Aorta (tissue), 5 donors: Measurements from ENCODE around the gene PTGIS. TPM values are rescaled to one million over a fixed set of nuclear protein-coding genes. Genes with fewer than 3 reads are reported as not detected.

Experiments
- ATAC-seq: fragments of 200-7000 bp; cut with Tn5 transposase; one replicate; pipeline ENCODE4 v1.9.1; 2022; ENCODE audit warnings: moderate library complexity; ENCODE audit not compliant: low FRiP score
- DNase-seq, 2 donors: peaks; one replicate each; pipeline ENCODE4 v3.0.0-alpha.2; 2020
- H3K27ac ChIP-seq, 2 donors: one replicate each; pipeline ENCODE4 v1.5.1; 2013; ENCODE audit warnings: low read length in 2 of 2, mild to moderate bottlenecking in 2 of 2, moderate library complexity in 2 of 2, control low read depth in 1 of 2, inconsistent platforms in 1 of 2, low read depth in 1 of 2
- H3K27me3 ChIP-seq, 2 donors: one replicate each; pipeline ENCODE4 v1.6.1; 2013; ENCODE audit warnings: control low read depth in 1 of 2, low read length in 1 of 2, mild to moderate bottlenecking in 1 of 2, moderate library complexity in 1 of 2; ENCODE audit not compliant: insufficient read depth in 2 of 2, control insufficient read depth in 1 of 2
- H3K36me3 ChIP-seq, 2 donors: one replicate each; pipeline ENCODE4 v1.6.1; 2013; ENCODE audit warnings: control low read depth in 1 of 2, low read length in 1 of 2, mild to moderate bottlenecking in 1 of 2; ENCODE audit not compliant: insufficient read depth in 2 of 2, control insufficient read depth in 1 of 2
- H3K4me1 ChIP-seq, 2 donors: one replicate each; pipeline ENCODE4 v1.6.1; 2013; ENCODE audit warnings: low read length in 2 of 2, control low read depth in 1 of 2, mild to moderate bottlenecking in 1 of 2, moderate library complexity in 1 of 2; ENCODE audit not compliant: insufficient read depth in 2 of 2, control insufficient read depth in 1 of 2
- H3K4me3 ChIP-seq, 2 donors: one replicate each; pipeline ENCODE4 v1.5.1; 2013; ENCODE audit warnings: low read length in 2 of 2, control low read depth in 1 of 2, mild to moderate bottlenecking in 1 of 2
- H3K9me3 ChIP-seq: one replicate; pipeline ENCODE4 v1.6.1; 2013; ENCODE audit warnings: mild to moderate bottlenecking, low read length; ENCODE audit not compliant: control insufficient read depth
- WGBS, 2 donors: extraction: QIAGEN DNeasy Blood & Tissue Kit; methylation state at CpG; one replicate each; pipeline ENCODE4 v1.1.7; 2013; 5-methylcytosine and 5-hydroxymethylcytosine counted together
- intact Hi-C, 2 donors: fragments of 100-400 bp; cut with DNase I; formaldehyde crosslinking; loops; one replicate each; pipeline versions ENCODE4 v1.14.2 to v1.15.0; 2022
- polyA plus RNA-seq, 2 donors: library from polyadenylated mRNA; stranded (reverse); fragments of 200-250 nt; gene quantifications; one replicate each; pipeline ENCODE4 v1.2.3, GENCODE V29; 2013
- total RNA-seq, 2 donors: library from RNA; stranded (reverse); fragmentation: NEBNext Ultra II Directional; extraction: Animal tissue kit (Norgen Biotek cat#: 25700); gene quantifications; one replicate each; pipeline ENCODE4 v1.2.1, GENCODE V29; 2021
- donor health status: healthy with polysubstance abuse.
- donor health status: Bipolar disorder and iron deficiency.
- donor health status: DM: no; HTN: no; CAD: no.
- donor health status: DM: no; HTN: no; CAD: no.
- donor health status: DM: yes; HTN: yes; CAD: no.

Gene PTGIS
- total and polyA plus RNA-seq, 4 donors: 53.6 to 637 (median 233) TPM

DNA sequence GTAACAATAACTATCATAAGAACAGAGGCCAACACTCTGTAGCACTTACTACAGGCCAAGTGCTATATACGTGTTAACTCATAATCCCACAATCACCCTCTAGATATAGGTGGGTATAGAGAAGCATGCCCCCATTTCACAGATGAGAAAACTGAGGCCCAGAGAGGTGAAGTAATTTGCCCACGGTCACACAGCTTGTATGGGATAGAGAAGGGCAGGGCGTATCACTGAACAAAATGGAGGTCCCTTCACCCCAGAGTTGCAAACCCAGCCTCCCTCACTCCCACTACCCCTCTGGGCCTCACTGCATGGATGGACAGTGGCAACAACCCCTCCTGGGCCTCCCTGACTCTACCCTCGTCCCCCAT, 31.8 kb upstream of the PTGIS start:
- WGBS, 2 donors: 96 to 98% methylated on average over 4 of the region's 4 CpGs
- Histone ChIP-seq H3K27me3 (no peaks in the 10 kb centered on the region), H3K9me3 (no peaks in the 10 kb centered on the region), H3K4me1 (peaks cover 0 to 2% of the 10 kb centered on the region in 2 donors), H3K4me3 (no peak overlapping the region), H3K27ac (no peak overlapping the region), H3K36me3 (no peaks in the 10 kb centered on the region)
- intact Hi-C loops: no loop called here
- ATAC-seq (no peak), DNase-seq (no peak)

DNA sequence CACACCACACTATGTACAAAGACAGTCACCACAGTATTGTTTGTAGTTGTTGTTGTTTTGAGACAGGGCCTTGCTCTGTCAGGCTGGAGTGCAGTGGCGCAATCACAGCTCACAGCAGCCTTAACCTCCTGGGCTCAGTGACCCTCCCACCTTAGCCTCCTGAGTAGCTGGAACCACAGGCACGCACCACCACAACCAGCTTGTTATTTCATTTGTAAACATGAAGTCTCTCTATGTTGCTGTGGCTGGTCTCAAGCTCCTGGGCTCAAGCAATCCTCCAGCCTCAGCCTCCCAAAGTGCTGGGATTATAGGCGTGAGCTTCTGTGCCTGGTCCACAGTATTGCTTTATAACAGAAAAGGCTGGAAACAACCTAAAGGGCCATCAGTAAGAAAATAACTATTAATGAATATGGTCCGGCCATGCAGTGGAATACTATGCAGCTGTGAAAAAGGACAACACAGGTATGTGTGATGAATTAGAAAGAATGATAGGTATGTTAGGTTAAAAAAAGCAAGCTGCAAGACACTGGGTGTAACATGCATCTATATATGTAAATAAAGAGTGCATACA, 30.0 kb upstream of the PTGIS start:
- WGBS, 2 donors: 97 to 98% methylated on average over 4 of the region's 4 CpGs
- H3K9me3 ChIP-seq: no peaks in the 10 kb centered on the region
- H3K27ac ChIP-seq: no peak overlapping the region
- no peaks in the 10 kb centered on the region for H3K36me3 ChIP-seq
- H3K4me3 ChIP-seq: no peak overlapping the region
- no peaks in the 10 kb centered on the region for H3K27me3 ChIP-seq
- DNase-seq (no peak), ATAC-seq (no peak)
- no peaks in the 10 kb centered on the region for H3K4me1 ChIP-seq
- intact Hi-C loops: no loop called here

DNA sequence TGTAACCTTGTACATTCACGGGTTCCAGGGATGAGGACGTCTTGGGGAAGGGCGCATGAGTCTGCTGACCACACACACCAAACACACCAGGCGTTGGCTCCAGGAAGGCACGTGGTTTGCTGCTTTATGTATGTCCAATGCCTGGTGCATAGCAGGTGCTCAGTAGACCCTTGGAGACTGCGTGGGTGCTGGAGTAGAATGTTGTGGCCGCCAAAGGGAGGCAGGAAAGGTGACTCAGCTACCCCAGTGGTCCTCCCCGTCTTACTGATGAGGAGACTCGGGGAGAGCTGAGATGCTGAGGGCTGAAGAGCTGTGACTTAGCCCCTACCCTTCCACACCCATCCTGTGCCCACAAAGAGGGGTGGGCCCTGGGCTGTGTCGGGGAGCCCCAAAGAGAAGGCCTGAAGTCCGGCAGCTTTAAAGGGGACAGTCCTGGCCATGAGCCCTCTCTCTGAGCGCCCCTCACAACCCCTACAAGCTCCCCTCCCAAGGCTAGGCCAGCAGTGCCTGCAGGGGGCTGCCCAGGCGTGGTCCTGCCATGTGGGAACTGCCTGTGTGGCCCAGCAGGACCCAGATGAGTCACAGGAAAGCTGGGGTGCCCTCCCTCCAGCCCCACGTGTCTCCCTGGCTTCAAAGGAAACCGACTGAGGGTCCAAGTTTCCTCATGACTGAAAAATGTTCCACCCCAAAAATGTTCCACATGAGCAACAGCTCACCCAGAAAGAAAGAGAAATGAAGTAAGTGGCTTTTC, 28.0 kb upstream of the PTGIS start:
- Histone ChIP-seq H3K27ac (peak overlapping the region in 1 of 2 donors; percentile 70), H3K4me3 (no peak overlapping the region), H3K36me3 (no peaks in the 10 kb centered on the region), H3K4me1 (no peaks in the 10 kb centered on the region), H3K9me3 (no peaks in the 10 kb centered on the region), H3K27me3 (no peaks in the 10 kb centered on the region)
- intact Hi-C loops: no loop called here
- DNase-seq: peak; percentile 74 to 75
- ATAC-seq: peak; percentile 61
- 58 to 66% methylated on average over 14 to 15 of the region's 15 CpGs for WGBS, 2 donors

DNA sequence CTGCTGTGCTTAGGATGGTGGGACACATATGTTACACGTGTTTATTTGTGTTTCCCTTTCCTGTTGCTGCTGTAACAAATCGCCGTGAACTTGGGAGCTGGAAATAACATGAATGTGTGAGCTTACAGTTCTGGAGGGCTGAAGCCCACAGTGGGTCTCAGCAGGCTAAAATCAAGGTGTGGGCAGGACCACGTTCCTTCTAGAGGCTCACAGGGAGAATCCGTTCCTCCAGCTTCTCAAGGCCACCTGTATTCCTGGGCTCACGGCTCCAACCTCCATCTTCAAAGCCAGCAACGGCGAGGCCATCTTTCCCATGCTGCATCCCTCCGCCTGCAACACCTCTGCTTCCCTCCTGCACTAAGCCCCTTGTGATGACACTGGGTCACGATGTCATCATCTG, 27.4 kb upstream of the PTGIS start:
- Histone ChIP-seq H3K27me3 (no peaks in the 10 kb centered on the region), H3K9me3 (no peaks in the 10 kb centered on the region), H3K27ac (peak overlapping the region in 1 of 2 donors; percentile 70), H3K4me3 (no peak overlapping the region), H3K36me3 (no peaks in the 10 kb centered on the region), H3K4me1 (no peaks in the 10 kb centered on the region)
- DNase-seq: no peak
- 93% methylated on average over 10 of the region's 10 CpGs for WGBS, 2 donors
- ATAC-seq: no peak
- intact Hi-C loops: no loop called here

DNA sequence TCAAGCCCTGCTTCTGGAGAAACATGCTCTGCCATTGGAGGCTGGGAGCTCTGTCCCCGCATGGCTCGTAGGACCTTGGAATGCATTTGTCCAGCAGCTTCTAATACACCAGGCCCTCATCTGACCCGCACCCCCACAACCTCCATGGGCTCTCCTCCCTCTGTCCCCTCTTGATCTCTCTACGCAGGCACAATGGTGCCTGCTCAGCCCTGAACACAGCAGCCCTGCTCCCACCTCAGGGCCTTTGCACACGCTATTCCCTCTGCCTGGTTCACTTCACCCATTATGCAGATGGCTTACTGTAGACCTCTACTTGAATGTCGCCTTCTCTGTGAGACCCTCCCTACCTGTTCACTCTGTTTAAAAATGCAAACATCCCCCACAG, 27.0 kb upstream of the PTGIS start:
- DNase-seq: no peak
- Histone ChIP-seq H3K27ac (peak overlapping the region in 1 of 2 donors; percentile 39), H3K9me3 (no peaks in the 10 kb centered on the region), H3K27me3 (no peaks in the 10 kb centered on the region), H3K4me3 (no peak overlapping the region), H3K36me3 (no peaks in the 10 kb centered on the region), H3K4me1 (no peaks in the 10 kb centered on the region)
- intact Hi-C loops: no loop called here
- ATAC-seq: peak; percentile 1
- WGBS, 2 donors: 71 to 84% methylated on average over 5 to 6 of the region's 6 CpGs

DNA sequence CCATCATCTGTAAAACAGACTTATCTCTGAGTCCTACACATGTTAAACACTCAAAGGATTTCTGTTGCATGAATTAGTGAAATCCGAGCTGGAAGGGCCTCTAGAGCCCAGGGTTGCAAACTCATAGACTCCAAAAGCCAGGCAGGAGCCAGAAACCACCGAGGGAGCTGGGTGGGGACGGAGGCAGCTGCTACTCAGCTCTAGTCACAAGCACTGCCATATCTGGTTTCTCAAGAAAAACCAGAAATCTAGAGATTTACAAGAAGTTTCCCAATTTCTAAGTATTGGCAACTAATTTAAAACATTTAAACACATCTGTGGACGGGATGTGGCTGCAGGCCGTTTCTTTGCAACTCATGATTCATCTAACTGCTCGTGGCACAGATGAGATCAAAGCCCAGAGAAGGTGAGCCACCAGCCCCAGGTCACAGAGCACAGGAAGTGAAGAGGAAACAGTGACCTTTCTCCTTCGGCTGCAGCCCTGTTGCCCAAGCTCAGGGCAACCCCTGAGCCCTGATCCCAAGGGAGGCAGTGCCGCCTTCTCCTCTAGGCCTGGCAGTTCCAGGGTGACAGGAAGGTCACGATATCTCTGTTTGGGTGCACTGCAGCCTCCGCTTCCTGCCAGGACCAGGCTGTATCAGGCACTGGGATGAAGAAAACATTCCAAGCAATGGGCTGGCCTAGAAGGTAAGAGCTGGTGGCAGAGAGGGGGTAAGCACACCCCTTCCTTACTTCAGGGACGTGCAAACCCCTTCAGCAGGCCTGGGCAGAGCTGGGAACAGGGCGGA, 26.4 kb upstream of the PTGIS start:
- 6 to 11% methylated on average over 12 of the region's 12 CpGs for WGBS, 2 donors
- Histone ChIP-seq H3K36me3 (no peaks in the 10 kb centered on the region), H3K27me3 (no peaks in the 10 kb centered on the region), H3K4me1 (no peaks in the 10 kb centered on the region), H3K27ac (peak overlapping the region; percentile 3 to 75), H3K9me3 (no peaks in the 10 kb centered on the region), H3K4me3 (no peak overlapping the region)
- ATAC-seq (peak; percentile 67), DNase-seq (peak in 1 of 2 donors; percentile 86)
- intact Hi-C loops: no loop called here

DNA sequence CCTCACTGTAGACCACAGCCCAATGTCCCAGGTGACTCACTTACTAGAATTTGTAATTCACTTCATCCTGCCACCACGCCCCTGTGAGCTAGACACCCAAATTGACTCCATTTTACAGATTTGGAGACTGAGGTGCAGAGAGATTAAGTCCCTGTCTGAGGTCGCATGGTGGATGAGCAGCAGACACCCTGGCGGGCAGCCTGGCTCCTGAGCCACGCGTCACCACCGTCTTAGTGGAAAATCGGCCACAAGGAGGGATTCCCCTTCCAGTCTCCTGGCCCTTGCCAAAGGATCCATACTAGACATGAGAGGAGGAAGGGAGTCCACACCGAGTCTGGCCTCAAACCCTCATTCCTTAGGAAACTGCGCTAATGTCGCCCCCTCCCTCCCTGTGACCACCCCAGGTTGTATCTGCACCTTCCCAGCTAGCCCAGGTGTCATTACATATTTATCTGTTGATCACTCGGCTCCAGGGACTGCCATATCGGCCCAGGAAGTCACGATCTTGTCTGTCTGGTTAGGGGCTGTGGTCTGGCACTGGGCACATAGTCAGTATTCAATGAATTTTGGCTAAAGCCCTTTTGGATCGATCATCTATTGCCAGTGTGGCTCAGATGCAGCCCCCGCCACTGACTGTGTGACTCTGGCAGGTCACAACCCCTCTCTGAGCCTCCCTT, 25.7 kb upstream of the PTGIS start:
- Histone ChIP-seq H3K36me3 (no peaks in the 10 kb centered on the region), H3K27me3 (no peaks in the 10 kb centered on the region), H3K4me1 (no peaks in the 10 kb centered on the region), H3K27ac (peak overlapping the region; percentile 20 to 75), H3K4me3 (no peak overlapping the region), H3K9me3 (no peaks in the 10 kb centered on the region)
- WGBS, 2 donors: 78 to 84% methylated on average over 15 of the region's 15 CpGs
- ATAC-seq: no peak
- DNase-seq: no peak
- intact Hi-C loops: no loop called here

DNA sequence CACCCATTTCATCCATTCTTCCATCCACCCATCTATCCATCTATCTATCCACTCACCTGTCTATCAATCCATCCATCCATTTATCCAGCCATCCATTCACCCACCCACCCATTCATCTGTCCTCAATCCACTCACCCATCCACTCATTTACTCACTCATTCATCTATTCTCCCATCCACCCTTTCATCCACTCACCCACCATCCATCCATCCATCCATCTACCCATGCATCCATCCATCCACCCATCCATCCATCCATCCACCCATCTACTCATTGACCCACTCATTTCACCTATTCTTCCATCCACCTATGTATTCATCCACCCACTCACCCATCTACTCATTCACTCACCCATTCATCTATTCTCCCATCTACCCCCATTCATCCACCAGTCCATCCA, 24.2 kb upstream of the PTGIS start:
- intact Hi-C loops: no loop called here
- no peak overlapping the region for H3K4me3 ChIP-seq
- H3K36me3 ChIP-seq: no peaks in the 10 kb centered on the region
- no peaks in the 10 kb centered on the region for H3K27me3 ChIP-seq
- peaks cover 0 to 3% of the 10 kb centered on the region in 2 donors for H3K4me1 ChIP-seq
- peak overlapping the region; percentile 28 to 73 for H3K27ac ChIP-seq
- no peaks in the 10 kb centered on the region for H3K9me3 ChIP-seq
- ATAC-seq: no peak
- no peak for DNase-seq
